Neural crest cell (in vitro differentiated cells): ENCODE data around the gene EGFL6. TPM values are rescaled to one million over a fixed set of nuclear protein-coding genes. Genes with fewer than 3 reads are reported as not detected.

Source experiments
- DNase-seq: peaks from one replicate; pipeline ENCODE4 v3.0.0; 2021; ENCODE audit warnings: low read depth, mixed read lengths, low spot score
- H3K27ac Mint-ChIP-seq: one replicate; pipeline ENCODE4 v1.8.0; 2021; ENCODE audit warnings: mild to moderate bottlenecking, mixed read lengths; ENCODE audit not compliant: unreplicated experiment
- H3K27me3 Mint-ChIP-seq: 2 replicates; pipeline ENCODE4 v1.8.0; 2021; ENCODE audit warnings: low read depth, mild to moderate bottlenecking, mixed read lengths
- H3K36me3 Mint-ChIP-seq: 2 replicates; pipeline ENCODE4 v1.8.0; 2021; ENCODE audit warnings: low read depth, mild to moderate bottlenecking, mixed read lengths
- H3K4me1 Mint-ChIP-seq: 2 replicates; pipeline ENCODE4 v1.8.0; 2021; ENCODE audit warnings: mixed read lengths
- H3K4me3 Mint-ChIP-seq: one replicate; pipeline ENCODE4 v1.8.0; 2021; ENCODE audit warnings: mild to moderate bottlenecking, mixed read lengths
- H3K9me3 Mint-ChIP-seq: 2 replicates; pipeline ENCODE4 v1.8.0; 2021; ENCODE audit warnings: mixed read lengths
- CTCF ChIP-seq: fragments of 200-600 bp; sonication (generic); conservative IDR thresholded peaks from 2 replicates; pipeline ENCODE4 v1.5.0; 2021; ENCODE audit warnings: antibody characterized with exemption, mild to moderate bottlenecking
- total RNA-seq: library from RNA; stranded (reverse); gene quantifications from 2 replicates; pipeline ENCODE4 v1.2.1, GENCODE V29; 2021

The EGFL6 gene
- total RNA-seq, 1 donor from 2014 or later = not detected

- Mint-ChIP-seq H3K9me3 (peaks cover 3% of the 10 kb centered on the region), H3K4me3 (no peak overlapping the region), H3K36me3 (no peaks in the 10 kb centered on the region), H3K27me3 (no peaks in the 10 kb centered on the region), H3K27ac (no peak overlapping the region), H3K4me1 (no peaks in the 10 kb centered on the region)
- no peak for DNase-seq
- no peak for TF ChIP-seq CTCF
Measured at GRCh38 chrX:13607331-13607995, 38.1 kb downstream of the EGFL6 start.

DNA sequence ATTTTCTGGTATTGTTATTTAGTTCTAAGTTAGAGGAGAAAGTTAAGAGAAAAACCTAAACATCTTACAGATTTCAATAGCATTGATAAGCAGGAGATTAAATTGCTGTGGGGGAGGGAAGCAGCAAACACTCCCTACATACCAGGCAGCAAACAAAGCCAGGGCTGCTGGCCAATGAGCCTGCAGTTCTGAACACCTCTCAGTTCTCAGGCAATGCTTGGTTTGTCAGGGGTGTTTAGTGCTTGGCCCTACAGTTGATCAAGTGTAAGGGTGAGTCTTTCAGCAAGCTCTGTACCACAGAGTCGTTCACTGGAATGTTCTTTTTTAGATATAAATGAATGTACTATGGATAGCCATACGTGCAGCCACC, 38.6 kb downstream of the EGFL6 start:
- H3K4me1 Mint-ChIP-seq = no peaks in the 10 kb centered on the region
- no peak overlapping the region for H3K4me3 Mint-ChIP-seq
- DNase-seq = no peak
- no peaks in the 10 kb centered on the region for H3K36me3 Mint-ChIP-seq
- no peaks in the 10 kb centered on the region for H3K27me3 Mint-ChIP-seq
- H3K27ac Mint-ChIP-seq = no peak overlapping the region
- peaks cover 3% of the 10 kb centered on the region for H3K9me3 Mint-ChIP-seq
- no peak for TF ChIP-seq CTCF

DNA sequence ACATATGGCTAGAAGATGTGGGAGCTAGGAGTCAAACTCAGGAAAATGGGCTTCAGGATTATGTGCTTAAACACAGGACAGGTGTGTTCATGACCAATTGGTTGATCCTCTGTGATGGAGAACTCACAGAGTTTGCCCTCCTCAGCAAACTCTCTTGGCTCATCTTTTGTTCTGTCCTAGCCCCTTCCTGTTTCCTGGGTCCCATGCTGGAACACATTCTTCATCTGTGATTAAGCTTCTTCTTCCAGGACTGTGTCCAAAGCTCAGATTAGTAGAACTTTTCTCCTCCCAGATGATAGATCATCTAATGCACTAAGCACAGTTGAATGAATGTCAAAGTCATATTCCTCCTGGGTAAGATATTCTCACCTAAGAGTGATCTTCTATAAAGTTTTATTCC, 44.8 kb downstream of the EGFL6 start:
- Mint-ChIP-seq H3K27ac (no peak overlapping the region), H3K36me3 (no peaks in the 10 kb centered on the region), H3K4me1 (no peaks in the 10 kb centered on the region), H3K9me3 (peaks cover 9% of the 10 kb centered on the region), H3K4me3 (no peak overlapping the region), H3K27me3 (no peaks in the 10 kb centered on the region)
- DNase-seq = no peak
- no peak for TF ChIP-seq CTCF

DNA sequence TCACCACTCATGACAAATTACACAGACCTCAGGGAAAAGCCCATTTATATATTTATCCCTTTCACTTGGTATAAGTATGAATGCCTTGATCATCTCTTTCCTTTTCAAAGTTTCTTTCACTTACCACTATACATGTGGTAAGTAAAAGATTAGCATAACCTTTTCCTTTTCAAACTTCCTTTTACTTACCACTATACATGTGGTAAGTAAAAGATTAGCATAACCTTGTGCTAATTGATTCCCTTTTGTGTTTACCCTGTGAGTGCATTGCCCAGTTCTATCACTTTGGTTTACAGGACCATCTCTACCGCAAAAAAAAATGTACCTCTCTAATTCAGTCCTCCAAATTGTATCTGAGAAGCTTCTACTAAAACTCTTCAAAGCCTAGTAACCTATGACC, 50.8 kb downstream of the EGFL6 start:
- H3K4me3 Mint-ChIP-seq = no peak overlapping the region
- no peak overlapping the region for H3K27ac Mint-ChIP-seq
- TF ChIP-seq CTCF = no peak
- no peaks in the 10 kb centered on the region for H3K4me1 Mint-ChIP-seq
- no peak for DNase-seq
- no peaks in the 10 kb centered on the region for H3K36me3 Mint-ChIP-seq
- peaks cover 10% of the 10 kb centered on the region for H3K9me3 Mint-ChIP-seq
- H3K27me3 Mint-ChIP-seq = no peaks in the 10 kb centered on the region

DNA sequence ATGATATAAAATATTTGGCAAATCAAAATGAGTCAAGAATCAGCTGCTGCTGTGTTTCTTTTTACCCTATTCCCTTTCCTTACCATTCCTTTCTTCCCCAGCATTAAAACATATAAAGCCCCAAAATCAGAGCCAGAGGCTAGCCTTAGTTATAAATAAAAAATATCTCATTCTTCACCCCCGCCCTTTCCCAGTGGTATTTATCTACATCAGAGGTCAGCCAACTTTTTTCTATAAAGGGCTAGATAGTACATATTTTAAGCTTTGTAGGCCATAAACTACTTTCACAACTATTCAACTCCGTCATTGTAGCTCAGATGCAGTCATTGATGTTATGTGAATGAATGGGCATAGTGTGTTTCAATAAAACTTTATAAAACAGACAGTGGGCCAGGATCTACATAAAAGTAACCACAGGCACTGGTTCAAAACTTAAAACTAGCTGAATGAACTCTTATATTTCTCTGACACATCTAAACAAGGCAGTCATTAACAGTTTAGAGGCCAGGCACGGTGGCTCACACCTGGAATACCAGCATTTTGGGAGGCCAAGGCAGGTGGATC, 53.1 kb downstream of the EGFL6 start:
- Mint-ChIP-seq H3K36me3 (no peaks in the 10 kb centered on the region), H3K4me1 (no peaks in the 10 kb centered on the region), H3K9me3 (peaks cover 10% of the 10 kb centered on the region), H3K27me3 (no peaks in the 10 kb centered on the region), H3K4me3 (no peak overlapping the region), H3K27ac (no peak overlapping the region)
- DNase-seq = no peak
- no peak for TF ChIP-seq CTCF
